ENCODE data around the gene MISP.

The MISP gene

DNA sequence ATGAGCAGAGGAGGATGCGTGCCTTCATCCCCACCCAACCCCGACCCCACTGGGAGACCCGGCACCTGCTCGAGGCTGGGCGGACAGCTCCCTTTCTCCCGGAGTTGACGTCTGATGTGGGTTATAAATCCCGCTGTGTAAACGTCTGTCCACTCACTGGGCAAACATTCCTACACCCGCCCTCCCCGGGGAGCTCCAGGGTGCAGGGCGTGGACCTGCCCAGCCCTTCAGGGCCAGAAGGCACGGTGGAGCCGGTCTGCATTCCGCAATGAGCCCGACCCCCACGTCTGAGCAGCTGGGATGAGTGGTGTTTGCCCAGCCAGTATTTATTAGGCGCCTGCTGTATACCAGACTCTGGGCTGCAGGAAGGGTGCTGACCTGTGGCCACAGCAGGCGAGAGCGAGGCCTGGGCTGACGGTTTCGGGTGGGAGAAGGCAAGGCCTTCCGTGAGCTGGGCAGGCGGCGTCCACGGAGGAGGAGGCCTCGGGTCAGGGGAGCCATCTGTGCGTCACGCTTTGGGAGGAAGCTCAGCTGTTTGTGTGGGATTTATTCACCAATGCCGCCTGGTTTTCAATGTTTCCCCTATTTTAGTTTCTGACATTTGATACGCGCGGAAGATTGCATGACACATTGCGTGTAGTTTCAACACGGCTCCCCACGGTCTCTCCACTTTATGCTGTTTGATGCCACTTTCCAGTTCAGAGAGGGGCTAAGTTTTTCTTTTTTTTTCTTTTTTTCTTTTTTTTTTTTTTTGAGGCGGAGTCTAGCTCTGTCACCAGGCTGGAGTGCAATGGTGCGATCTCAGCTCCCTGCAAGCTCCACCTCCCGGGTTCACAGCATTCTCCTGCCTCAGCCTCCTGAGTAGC, 2.0 kb downstream of the MISP start:
- peak; percentile 62 to 83 (median 75) for DNase-seq
- H3K36me3 ChIP-seq (ENCODE audit: control insufficient read depth in 4 of 4, insufficient read depth in 4 of 4, low read length in 3 of 4), result no peaks in the 10 kb centered on the region
- H3K4me3 ChIP-seq (ENCODE audit: control insufficient read depth in 1 of 7, extremely low read depth in 1 of 7, insufficient read depth in 4 of 7, low read depth in 2 of 7, low read length in 6 of 7), result no peak overlapping the region
- no peaks in the 10 kb centered on the region for H3K27me3 ChIP-seq (replicated peaks in 2 of 5; ENCODE audit: control insufficient read depth in 4 of 5, insufficient read depth in 5 of 5, low read length in 4 of 5)
- H3K27ac ChIP-seq (ENCODE audit: insufficient read depth in 1 of 2, low read depth in 1 of 2, low read length in 2 of 2, poor library complexity in 1 of 2, severe bottlenecking in 2 of 2), result no peak overlapping the region
- ChIA-PET POLR2A (interaction anchor here (0.6 kb wide), 1 partner anchor 322 kb away, joined by 7 read pairs; no protein-coding TSS in a partner anchor), CTCF (interaction anchor here (1.1 to 1.6 kb wide), 3 partner anchors 11 to 169 kb away, joined by 3 to 5 read pairs (median 5); no protein-coding TSS in a partner anchor)
- 62% methylated on average over 34 of the region's 39 CpGs for WGBS (ENCODE audit: insufficient coverage)
- peaks cover 0 to 4% (median 1%) of the 10 kb centered on the region in 5 experiments for H3K9me3 ChIP-seq (ENCODE audit: control extremely low read depth in 1 of 5, control insufficient read depth in 4 of 5, insufficient read depth in 2 of 5, low read depth in 1 of 5, low read length in 4 of 5)
- no peaks in the 10 kb centered on the region for H3K4me1 ChIP-seq (ENCODE audit: control extremely low read depth in 1 of 4, control insufficient read depth in 4 of 4, insufficient read depth in 4 of 4, low read length in 3 of 4)

GRCh38 chr19:754530-754929, 3.6 kb downstream of the MISP start:
- Histone ChIP-seq H3K27me3 (replicated peaks in 2 of 5; ENCODE audit: control insufficient read depth in 4 of 5, insufficient read depth in 5 of 5, low read length in 4 of 5) (no peaks in the 10 kb centered on the region), H3K4me1 (ENCODE audit: control extremely low read depth in 1 of 4, control insufficient read depth in 4 of 4, insufficient read depth in 4 of 4, low read length in 3 of 4) (no peaks in the 10 kb centered on the region), H3K27ac (ENCODE audit: insufficient read depth in 1 of 2, low read depth in 1 of 2, low read length in 2 of 2, poor library complexity in 1 of 2, severe bottlenecking in 2 of 2) (no peak overlapping the region), H3K36me3 (ENCODE audit: control insufficient read depth in 4 of 4, insufficient read depth in 4 of 4, low read length in 3 of 4) (no peaks in the 10 kb centered on the region), H3K4me3 (ENCODE audit: control insufficient read depth in 1 of 7, extremely low read depth in 1 of 7, insufficient read depth in 4 of 7, low read depth in 2 of 7, low read length in 6 of 7) (no peak overlapping the region), H3K9me3 (ENCODE audit: control extremely low read depth in 1 of 5, control insufficient read depth in 4 of 5, insufficient read depth in 2 of 5, low read depth in 1 of 5, low read length in 4 of 5) (peaks cover 0 to 12% (median 6%) of the 10 kb centered on the region in 5 experiments)
- WGBS (ENCODE audit: insufficient coverage), result 97% methylated on average over 5 of the region's 9 CpGs
- ChIA-PET CTCF (interaction anchor here (1.6 kb wide), 1 partner anchor 15 kb away, joined by 5 read pairs; no protein-coding TSS in a partner anchor), POLR2A (interaction anchor here (0.7 kb wide), 1 partner anchor 71 kb away, joined by 4 read pairs; no protein-coding TSS in a partner anchor)
- no peak for DNase-seq

DNA sequence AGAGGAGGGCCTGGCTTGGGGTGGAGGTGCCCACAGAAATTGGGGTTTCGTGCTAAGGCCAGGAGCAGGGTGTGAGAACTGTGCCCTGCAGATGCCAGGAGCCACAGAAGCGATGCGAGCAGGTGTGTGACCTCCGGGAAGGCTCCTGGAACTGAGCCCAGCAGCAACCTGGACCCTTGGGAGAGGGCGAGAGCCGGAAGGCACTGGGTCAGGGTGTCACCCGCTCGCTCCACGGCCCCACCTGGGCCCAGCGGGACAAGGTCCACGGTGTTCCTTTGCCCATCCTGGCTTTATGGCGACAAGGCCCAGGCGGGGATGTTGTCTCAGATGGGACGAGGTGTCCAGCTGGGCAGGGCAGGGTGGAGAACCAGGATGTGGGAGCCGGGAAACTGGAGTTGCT, 4.2 kb downstream of the MISP start:
- WGBS (ENCODE audit: insufficient coverage), result 98% methylated on average over 14 of the region's 15 CpGs
- Histone ChIP-seq H3K27me3 (replicated peaks in 2 of 5; ENCODE audit: control insufficient read depth in 4 of 5, insufficient read depth in 5 of 5, low read length in 4 of 5) (no peaks in the 10 kb centered on the region), H3K4me3 (ENCODE audit: control insufficient read depth in 1 of 7, extremely low read depth in 1 of 7, insufficient read depth in 4 of 7, low read depth in 2 of 7, low read length in 6 of 7) (no peak overlapping the region), H3K27ac (ENCODE audit: insufficient read depth in 1 of 2, low read depth in 1 of 2, low read length in 2 of 2, poor library complexity in 1 of 2, severe bottlenecking in 2 of 2) (no peak overlapping the region), H3K9me3 (ENCODE audit: control extremely low read depth in 1 of 5, control insufficient read depth in 4 of 5, insufficient read depth in 2 of 5, low read depth in 1 of 5, low read length in 4 of 5) (peaks cover 0 to 12% (median 6%) of the 10 kb centered on the region in 5 experiments), H3K36me3 (ENCODE audit: control insufficient read depth in 4 of 4, insufficient read depth in 4 of 4, low read length in 3 of 4) (no peaks in the 10 kb centered on the region), H3K4me1 (ENCODE audit: control extremely low read depth in 1 of 4, control insufficient read depth in 4 of 4, insufficient read depth in 4 of 4, low read length in 3 of 4) (no peaks in the 10 kb centered on the region)
- ChIA-PET CTCF (interaction anchor here (0.9 to 1.6 kb wide), 2 partner anchors 15 to 169 kb away, joined by 3 to 5 read pairs; no protein-coding TSS in a partner anchor), POLR2A (no interaction called here)
- no peak for DNase-seq

- ChIA-PET CTCF (no interaction called here), POLR2A (no interaction called here)
- Histone ChIP-seq H3K27ac (ENCODE audit: insufficient read depth in 1 of 2, low read depth in 1 of 2, low read length in 2 of 2, poor library complexity in 1 of 2, severe bottlenecking in 2 of 2) (no peak overlapping the region), H3K36me3 (ENCODE audit: control insufficient read depth in 4 of 4, insufficient read depth in 4 of 4, low read length in 3 of 4) (no peaks in the 10 kb centered on the region), H3K4me1 (ENCODE audit: control extremely low read depth in 1 of 4, control insufficient read depth in 4 of 4, insufficient read depth in 4 of 4, low read length in 3 of 4) (no peaks in the 10 kb centered on the region), H3K27me3 (replicated peaks in 2 of 5; ENCODE audit: control insufficient read depth in 4 of 5, insufficient read depth in 5 of 5, low read length in 4 of 5) (no peaks in the 10 kb centered on the region), H3K9me3 (ENCODE audit: control extremely low read depth in 1 of 5, control insufficient read depth in 4 of 5, insufficient read depth in 2 of 5, low read depth in 1 of 5, low read length in 4 of 5) (peaks cover 0 to 12% (median 6%) of the 10 kb centered on the region in 5 experiments), H3K4me3 (ENCODE audit: control insufficient read depth in 1 of 7, extremely low read depth in 1 of 7, insufficient read depth in 4 of 7, low read depth in 2 of 7, low read length in 6 of 7) (no peak overlapping the region)
- peak; percentile 43 to 73 (median 59) for DNase-seq
Observed at GRCh38 chr19:756236-756635, 5.3 kb downstream of the MISP start.

DNA sequence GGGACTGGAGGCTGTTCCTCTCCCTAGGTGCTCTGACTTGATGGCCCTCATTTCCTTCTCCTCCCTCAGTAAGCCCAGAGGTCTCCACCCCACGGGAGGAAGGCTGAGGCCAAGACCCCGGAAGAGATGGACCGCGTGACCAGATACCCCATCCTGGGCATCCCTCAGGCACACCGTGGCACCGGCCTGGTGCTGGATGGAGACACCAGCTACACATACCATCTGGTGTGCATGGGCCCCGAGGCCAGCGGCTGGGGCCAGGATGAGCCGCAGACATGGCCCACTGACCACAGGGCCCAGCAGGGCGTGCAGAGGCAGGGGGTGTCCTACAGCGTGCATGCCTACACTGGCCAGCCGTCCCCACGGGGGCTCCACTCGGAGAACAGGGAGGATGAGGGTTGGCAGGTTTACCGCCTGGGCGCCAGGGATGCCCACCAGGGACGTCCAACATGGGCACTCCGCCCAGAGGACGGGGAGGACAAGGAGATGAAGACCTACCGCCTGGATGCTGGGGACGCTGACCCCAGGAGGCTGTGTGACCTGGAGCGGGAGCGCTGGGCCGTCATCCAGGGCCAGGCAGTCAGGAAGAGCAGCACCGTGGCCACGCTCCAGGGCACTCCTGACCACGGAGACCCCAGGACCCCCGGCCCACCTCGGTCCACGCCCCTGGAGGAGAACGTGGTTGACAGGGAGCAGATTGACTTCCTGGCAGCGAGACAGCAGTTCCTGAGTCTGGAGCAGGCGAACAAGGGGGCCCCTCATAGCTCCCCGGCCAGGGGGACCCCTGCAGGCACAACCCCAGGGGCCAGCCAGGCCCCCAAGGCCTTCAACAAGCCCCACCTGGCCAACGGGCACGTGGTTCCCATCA, 6.1 kb downstream of the MISP start:
- CTCF ChIA-PET, result interaction anchor here (1.0 kb wide), 1 partner anchor 89 kb away, joined by 3 read pairs; no protein-coding TSS in a partner anchor
- WGBS (ENCODE audit: insufficient coverage), result 85% methylated on average over 27 of the region's 36 CpGs
- Histone ChIP-seq H3K9me3 (ENCODE audit: control extremely low read depth in 1 of 5, control insufficient read depth in 4 of 5, insufficient read depth in 2 of 5, low read depth in 1 of 5, low read length in 4 of 5) (peaks cover 1 to 12% (median 6%) of the 10 kb centered on the region in 5 experiments), H3K27ac (ENCODE audit: insufficient read depth in 1 of 2, low read depth in 1 of 2, low read length in 2 of 2, poor library complexity in 1 of 2, severe bottlenecking in 2 of 2) (no peak overlapping the region), H3K36me3 (ENCODE audit: control insufficient read depth in 4 of 4, insufficient read depth in 4 of 4, low read length in 3 of 4) (no peaks in the 10 kb centered on the region), H3K27me3 (replicated peaks in 2 of 5; ENCODE audit: control insufficient read depth in 4 of 5, insufficient read depth in 5 of 5, low read length in 4 of 5) (no peaks in the 10 kb centered on the region), H3K4me3 (ENCODE audit: control insufficient read depth in 1 of 7, extremely low read depth in 1 of 7, insufficient read depth in 4 of 7, low read depth in 2 of 7, low read length in 6 of 7) (no peak overlapping the region), H3K4me1 (ENCODE audit: control extremely low read depth in 1 of 4, control insufficient read depth in 4 of 4, insufficient read depth in 4 of 4, low read length in 3 of 4) (no peaks in the 10 kb centered on the region)
- POLR2A ChIA-PET, result no interaction called here
- DNase-seq, result no peak

GRCh38 chr19:757811-758668, 7.1 kb downstream of the MISP start:
- Histone ChIP-seq H3K4me1 (ENCODE audit: control extremely low read depth in 1 of 4, control insufficient read depth in 4 of 4, insufficient read depth in 4 of 4, low read length in 3 of 4) (no peaks in the 10 kb centered on the region), H3K36me3 (ENCODE audit: control insufficient read depth in 4 of 4, insufficient read depth in 4 of 4, low read length in 3 of 4) (no peaks in the 10 kb centered on the region), H3K4me3 (ENCODE audit: control insufficient read depth in 1 of 7, extremely low read depth in 1 of 7, insufficient read depth in 4 of 7, low read depth in 2 of 7, low read length in 6 of 7) (no peak overlapping the region), H3K27ac (ENCODE audit: insufficient read depth in 1 of 2, low read depth in 1 of 2, low read length in 2 of 2, poor library complexity in 1 of 2, severe bottlenecking in 2 of 2) (no peak overlapping the region), H3K9me3 (ENCODE audit: control extremely low read depth in 1 of 5, control insufficient read depth in 4 of 5, insufficient read depth in 2 of 5, low read depth in 1 of 5, low read length in 4 of 5) (peaks cover 1 to 12% (median 6%) of the 10 kb centered on the region in 5 experiments), H3K27me3 (replicated peaks in 2 of 5; ENCODE audit: control insufficient read depth in 4 of 5, insufficient read depth in 5 of 5, low read length in 4 of 5) (no peaks in the 10 kb centered on the region)
- CTCF ChIA-PET, result interaction anchor here (0.6 to 1.0 kb wide), 2 partner anchors 68 to 88 kb away, joined by 3 read pairs; no protein-coding TSS in a partner anchor
- WGBS (ENCODE audit: insufficient coverage), result 97% methylated on average over 48 of the region's 50 CpGs
- no peak for DNase-seq
- POLR2A ChIA-PET, result no interaction called here
